B cell (primary cell): Measurements from ENCODE around the gene SLC2A9. TPM values are rescaled to one million over a fixed set of nuclear protein-coding genes. Genes with fewer than 3 reads are reported as not detected.

ENCODE experiments used
- ATAC-seq: fragments of 200-7000 bp; cut with Tn5 transposase; one replicate; pipeline ENCODE4 v1.10.0; 2021; ENCODE audit warnings: low read depth, mild to moderate bottlenecking, moderate number of reproducible peaks, moderate library complexity
- CTCF ChIA-PET: fragments of 350-600 bp; sonication (Branson Sonifier 250); formaldehyde crosslinking; loops from one replicate; lab custom pipeline; 2021; ENCODE audit warnings: antibody characterized with exemption, inconsistent platforms; lab: Charles Lee
- POLR2A ChIA-PET: fragments of 350-600 bp; sonication (Branson Sonifier 250); formaldehyde crosslinking; loops from one replicate; lab custom pipeline; 2021; ENCODE audit warnings: antibody characterized with exemption; lab: Charles Lee
- DNase-seq: peaks from one replicate; pipeline ENCODE4 v3.0.0; 2013
- H2AFZ ChIP-seq: 2 replicates; pipeline ENCODE4 v1.6.1; 2012; ENCODE audit warnings: mild to moderate bottlenecking, low read depth, low read length; ENCODE audit not compliant: insufficient read depth, poor library complexity, severe bottlenecking
- H3K27ac ChIP-seq, 2 donors: 1 replicate in 1 of 2; 2 replicates in 1 of 2; pipeline ENCODE4 v1.5.1; 2012 to 2013; ENCODE audit warnings: low read length in 2 of 2, mild to moderate bottlenecking in 2 of 2, moderate library complexity in 1 of 2
- H3K27me3 ChIP-seq, 4 experiments: fragments of 200-600 bp in 1 of 4; sonication (generic) in 1 of 4; replicated peaks in 1 of 4; 1 replicate in 2 of 4; 2 replicates in 2 of 4; pipeline versions ENCODE4 v1.6.1 to v1.7.0; 2013 to 2016; ENCODE audit warnings: low read length in 3 of 4, mild to moderate bottlenecking in 2 of 4, mixed read lengths in 1 of 4, moderate library complexity in 1 of 4; ENCODE audit not compliant: insufficient read depth in 4 of 4, control insufficient read depth in 3 of 4; ENCODE audit errors: control extremely low read depth in 1 of 4
- H3K36me3 ChIP-seq, 2 experiments: replicated peaks in 1 of 2; 1 replicate in 1 of 2; 2 replicates in 1 of 2; pipeline versions ENCODE4 v1.6.1 to v1.7.1; 2013; ENCODE audit warnings: low read length in 1 of 2; ENCODE audit not compliant: insufficient read depth in 2 of 2, control insufficient read depth in 1 of 2; ENCODE audit errors: control extremely low read depth in 1 of 2, extremely low read depth in 1 of 2
- H3K4me1 ChIP-seq, 2 donors: fragments of 200-600 bp in 1 of 2; sonication (generic) in 1 of 2; 1 replicate in 1 of 2; 2 replicates in 1 of 2; pipeline versions ENCODE4 v1.5.1 to v1.6.1; 2013 to 2017; ENCODE audit warnings: low read length in 2 of 2; ENCODE audit not compliant: control insufficient read depth in 2 of 2, insufficient read depth in 2 of 2
- H3K4me2 ChIP-seq: replicated peaks from 2 replicates; pipeline ENCODE3; 2012; ENCODE audit warnings: mild to moderate bottlenecking, low read depth, low read length; ENCODE audit not compliant: poor library complexity, severe bottlenecking
- H3K4me3 ChIP-seq, 5 experiments: fragments of 200-600 bp in 1 of 5; sonication (generic) in 1 of 5; 1 replicate in 3 of 5; 2 replicates in 2 of 5; pipeline versions ENCODE4 v1.5.1 to v1.7.0; 2011 to 2016; ENCODE audit warnings: low read length in 4 of 5, mild to moderate bottlenecking in 4 of 5, low read depth in 2 of 5, control low read depth in 1 of 5, moderate library complexity in 1 of 5; ENCODE audit not compliant: insufficient read depth in 1 of 5; ENCODE audit errors: control extremely low read depth in 1 of 5, extremely low read depth in 1 of 5
- H3K79me2 ChIP-seq: fragments of 200-600 bp; sonication (generic); one replicate; pipeline ENCODE4 v1.6.0; 2016; ENCODE audit warnings: low read length; ENCODE audit not compliant: control insufficient read depth, insufficient read depth
- H3K9ac ChIP-seq: fragments of 200-600 bp; sonication (generic); 2 replicates; pipeline ENCODE4 v1.6.1; 2017; ENCODE audit warnings: mild to moderate bottlenecking, low read length, moderate library complexity
- H3K9me3 ChIP-seq, 3 donors: one replicate each; pipeline versions ENCODE4 v1.6.1 to v1.7.1; 2013; ENCODE audit warnings: low read length in 2 of 3; ENCODE audit not compliant: control insufficient read depth in 2 of 3, insufficient read depth in 1 of 3; ENCODE audit errors: control extremely low read depth in 1 of 3
- H4K20me1 ChIP-seq: 2 replicates; pipeline ENCODE4 v1.6.0; 2012; ENCODE audit warnings: mild to moderate bottlenecking, low read length; ENCODE audit not compliant: insufficient read depth, control insufficient read depth, poor library complexity, severe bottlenecking
- H3K27ac Mint-ChIP-seq: one replicate; pipeline ENCODE4 v1.8.0; 2021; ENCODE audit warnings: mixed read lengths
- H3K27me3 Mint-ChIP-seq: one replicate; pipeline ENCODE4 v1.8.0; 2021; ENCODE audit warnings: mixed read lengths
- H3K4me1 Mint-ChIP-seq: one replicate; pipeline ENCODE4 v1.8.0; 2021; ENCODE audit warnings: mixed read lengths
- H3K4me3 Mint-ChIP-seq: one replicate; pipeline ENCODE4 v1.8.0; 2021; ENCODE audit warnings: mixed read lengths
- H3K9me3 Mint-ChIP-seq: one replicate; pipeline ENCODE4 v1.8.0; 2022; ENCODE audit warnings: mixed read lengths; ENCODE audit not compliant: insufficient read depth
- CTCF ChIP-seq: fragments of 200-600 bp; IDR thresholded peaks from one replicate; pipeline ENCODE4 v1.8.0; 2022; ENCODE audit warnings: antibody characterized with exemption, mild to moderate bottlenecking
- EZH2 ChIP-seq: IDR thresholded peaks from 2 replicates; pipeline ENCODE4 v1.6.1; 2012; ENCODE audit warnings: borderline replicate concordance, low read depth, mild to moderate bottlenecking, moderate library complexity, low read length; ENCODE audit not compliant: insufficient read depth, poor library complexity, severe bottlenecking
- WGBS: methylation state at CpG from one replicate; pipeline ENCODE4 v1.1.5; 2013; ENCODE audit warnings: missing lambda C conversion rate; ENCODE audit not compliant: insufficient coverage; 5-methylcytosine and 5-hydroxymethylcytosine counted together
- intact Hi-C: fragments of 100-400 bp; cut with micrococcal nuclease; formaldehyde crosslinking; loops from one replicate; pipeline ENCODE4 v1.10.0; 2022
- polyA plus RNA-seq: library from polyadenylated mRNA; depleted of rRNA; stranded (reverse); fragments of >200 nt; gene quantifications from 2 replicates; pipeline ENCODE4 v1.2.3, GENCODE V29; 2012
- total RNA-seq, 2 donors: library from RNA; stranded (reverse); fragments of 120-200 nt in 1 of 2; gene quantifications; 1 replicate in 1 of 2; 2 replicates in 1 of 2; pipeline versions ENCODE4 v1.2.3 to v1.2.4, GENCODE V29; 2013 to 2022

Gene SLC2A9
- total and polyA plus RNA-seq, 2 donors (not counting 1 experiment from before 2014, with no cell fraction given) = 0.89 to 2.1 TPM

GRCh38 chr4:9976293-9976692 is 45.0 kb downstream of the SLC2A9 start:
- ChIA-PET POLR2A (no interaction called here), CTCF (no interaction called here)
- Mint-ChIP-seq H3K27ac (no peak overlapping the region), H3K27me3 (no peaks in the 10 kb centered on the region), H3K4me1 (peaks cover 2% of the 10 kb centered on the region), H3K4me3 (no peak overlapping the region), H3K9me3 (peaks cover 5% of the 10 kb centered on the region)
- no peak overlapping the region for H3K4me3 ChIP-seq
- no peaks in the 10 kb centered on the region for H3K4me1 ChIP-seq
- H3K27me3 ChIP-seq = no peaks in the 10 kb centered on the region
- DNase-seq = no peak
- H3K9me3 ChIP-seq = no peaks in the 10 kb centered on the region
- H3K9ac ChIP-seq = no peak overlapping the region
- no peaks in the 10 kb centered on the region for H3K79me2 ChIP-seq
- no peak overlapping the region for H2AFZ ChIP-seq
- intact Hi-C loops = no loop called here
- no peak overlapping the region for H3K27ac ChIP-seq
- H3K4me2 ChIP-seq = no peak overlapping the region
- no peak for ATAC-seq
- TF ChIP-seq EZH2 = no peak
- no peak for TF ChIP-seq CTCF
- WGBS = no CpG with 5 or more reads among the region's 1 CpG
- no peaks in the 10 kb centered on the region for H3K36me3 ChIP-seq
- H4K20me1 ChIP-seq = no peaks in the 10 kb centered on the region

- TF ChIP-seq CTCF (no peak), EZH2 (no peak)
- ChIA-PET POLR2A (no interaction called here), CTCF (no interaction called here)
- Histone ChIP-seq H2AFZ (no peak overlapping the region), H3K27me3 (no peaks in the 10 kb centered on the region), H4K20me1 (no peaks in the 10 kb centered on the region), H3K79me2 (no peaks in the 10 kb centered on the region), H3K9me3 (peaks cover 0 to 6% (median 0%) of the 10 kb centered on the region in 3 donors), H3K9ac (no peak overlapping the region), H3K36me3 (no peaks in the 10 kb centered on the region), H3K27ac (no peak overlapping the region), H3K4me2 (no peak overlapping the region), H3K4me1 (peaks cover 7 to 10% of the 10 kb centered on the region in 2 donors), H3K4me3 (no peak overlapping the region)
- intact Hi-C loops = no loop called here
- no peaks in the 10 kb centered on the region for H3K9me3 Mint-ChIP-seq
- H3K27me3 Mint-ChIP-seq = no peaks in the 10 kb centered on the region
- peaks cover 19% of the 10 kb centered on the region for H3K4me1 Mint-ChIP-seq
- DNase-seq (no peak), ATAC-seq (no peak)
- no peak overlapping the region for H3K27ac Mint-ChIP-seq
- no peak overlapping the region for H3K4me3 Mint-ChIP-seq
- WGBS = 100% methylated on average over 3 of the region's 3 CpGs
These were observed 49.6 kb downstream of the SLC2A9 start for GRCh38 chr4:9971711-9972110.
